ENCODE measurements around the gene ME3. TPM values are rescaled to one million over a fixed set of nuclear protein-coding genes. Genes with fewer than 3 reads are reported as not detected.

Gene ME3
- total RNA-seq, 1 donor from 2014 or later, result 4.1 TPM

DNA sequence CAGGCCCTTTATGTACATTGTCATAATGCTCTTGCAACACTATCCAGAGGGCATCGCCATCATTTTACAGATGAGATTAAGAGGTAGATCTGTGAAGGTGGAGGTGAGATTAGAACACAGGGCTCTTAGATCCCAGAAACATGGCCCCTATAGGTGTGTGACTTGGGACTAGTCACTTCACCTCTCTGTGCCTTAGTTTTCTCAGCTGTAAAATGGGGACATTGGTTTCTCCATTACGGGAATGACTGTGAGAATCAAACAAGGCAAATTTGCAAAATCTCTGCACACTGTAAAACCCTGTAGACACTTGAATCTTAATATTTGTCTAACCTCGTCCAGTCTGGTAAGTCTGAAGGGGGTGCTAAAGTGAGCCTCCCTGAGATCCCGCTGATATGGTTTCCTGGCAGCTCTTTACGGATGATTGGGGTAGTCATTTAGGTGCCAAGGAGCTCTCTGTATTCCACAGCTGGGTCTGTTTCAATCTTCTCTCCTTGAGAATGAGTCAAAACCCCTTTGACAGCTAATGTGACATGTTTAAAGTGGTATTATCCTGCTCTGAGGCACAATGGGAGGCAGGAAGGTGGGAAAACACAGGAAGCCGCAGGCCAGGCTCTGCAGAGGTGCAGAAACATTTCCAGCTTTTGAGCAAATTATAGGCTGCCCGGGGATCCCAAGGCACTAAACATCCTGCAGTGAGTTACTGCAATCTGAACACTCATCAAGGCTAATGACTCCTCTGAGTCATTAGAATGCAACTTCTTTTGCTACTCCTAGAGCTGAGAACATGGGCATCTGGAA lies 156.9 kb downstream of the ME3 start:
- no peak for DNase-seq (ENCODE audit: low spot score)
- no peaks in the 10 kb centered on the region for H3K36me3 Mint-ChIP-seq (ENCODE audit: low read depth)
- intact Hi-C loops (cut with micrococcal nuclease), result no loop called here
- no peak overlapping the region for H3K4me3 Mint-ChIP-seq (ENCODE audit: low read depth)
- peaks cover 15% of the 10 kb centered on the region for H3K4me1 Mint-ChIP-seq (ENCODE audit: low read depth)
- no peak overlapping the region for H3K27ac Mint-ChIP-seq
- H3K9me3 Mint-ChIP-seq, result no peaks in the 10 kb centered on the region
- H3K27me3 Mint-ChIP-seq (ENCODE audit: low read depth), result no peaks in the 10 kb centered on the region

DNA sequence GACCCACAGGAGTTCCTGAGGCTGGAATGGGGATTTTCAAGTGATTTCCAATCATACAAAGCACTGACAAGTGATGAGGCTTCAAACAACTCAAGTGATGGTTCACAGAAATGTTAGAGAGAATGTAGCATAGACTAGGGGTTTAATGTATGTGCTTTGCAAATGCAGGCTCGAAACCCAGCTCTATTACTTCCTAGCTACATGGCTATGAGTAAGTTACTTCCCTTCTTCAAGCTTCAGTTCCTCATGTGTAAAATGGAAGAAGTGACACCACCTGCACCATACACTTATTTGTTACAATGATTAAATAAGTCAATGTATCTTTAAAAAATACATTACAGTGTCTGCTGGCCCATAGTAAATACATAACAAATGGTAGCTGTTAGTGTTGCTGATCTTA lies 158.0 kb downstream of the ME3 start:
- intact Hi-C loops (cut with micrococcal nuclease), result no loop called here
- no peak for DNase-seq (ENCODE audit: low spot score)
- Mint-ChIP-seq H3K36me3 (ENCODE audit: low read depth) (no peaks in the 10 kb centered on the region), H3K4me3 (ENCODE audit: low read depth) (no peak overlapping the region), H3K4me1 (ENCODE audit: low read depth) (peaks cover 10% of the 10 kb centered on the region), H3K27ac (no peak overlapping the region), H3K27me3 (ENCODE audit: low read depth) (no peaks in the 10 kb centered on the region), H3K9me3 (no peaks in the 10 kb centered on the region)

DNA sequence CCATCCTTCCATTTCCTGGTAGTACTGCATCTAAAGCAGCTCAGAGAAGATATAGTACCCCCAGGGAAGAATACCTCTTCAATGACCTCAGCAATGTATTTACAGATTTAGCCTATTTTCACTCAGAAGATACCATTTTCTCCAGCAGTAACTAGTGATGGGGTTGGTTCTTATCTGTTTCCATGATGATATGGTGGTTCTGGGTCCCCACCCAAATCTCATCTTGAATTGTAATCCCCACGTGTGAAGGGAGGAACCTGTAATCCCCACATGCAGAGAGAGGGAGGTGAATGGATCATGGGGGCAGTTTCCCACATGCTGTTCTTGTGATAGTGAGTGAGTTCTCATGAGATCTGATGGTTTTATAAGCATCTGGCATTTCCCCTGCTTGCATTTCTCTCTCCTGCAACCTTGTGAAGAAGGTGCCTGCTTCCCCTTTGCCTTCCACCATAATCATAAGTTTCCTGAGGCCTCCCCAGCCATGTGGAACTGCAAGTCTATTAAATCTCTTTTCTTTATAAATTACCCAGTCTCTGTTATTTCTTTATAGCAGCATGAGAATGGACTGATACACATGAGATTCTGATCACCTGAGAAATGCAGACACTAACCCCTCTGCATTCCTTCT lies 158.6 kb downstream of the ME3 start:
- intact Hi-C loops (cut with micrococcal nuclease), result no loop called here
- Mint-ChIP-seq H3K36me3 (ENCODE audit: low read depth) (no peaks in the 10 kb centered on the region), H3K27ac (no peak overlapping the region), H3K4me3 (ENCODE audit: low read depth) (no peak overlapping the region), H3K27me3 (ENCODE audit: low read depth) (no peaks in the 10 kb centered on the region), H3K9me3 (no peaks in the 10 kb centered on the region), H3K4me1 (ENCODE audit: low read depth) (peaks cover 4% of the 10 kb centered on the region)
- no peak for DNase-seq (ENCODE audit: low spot score)

DNA sequence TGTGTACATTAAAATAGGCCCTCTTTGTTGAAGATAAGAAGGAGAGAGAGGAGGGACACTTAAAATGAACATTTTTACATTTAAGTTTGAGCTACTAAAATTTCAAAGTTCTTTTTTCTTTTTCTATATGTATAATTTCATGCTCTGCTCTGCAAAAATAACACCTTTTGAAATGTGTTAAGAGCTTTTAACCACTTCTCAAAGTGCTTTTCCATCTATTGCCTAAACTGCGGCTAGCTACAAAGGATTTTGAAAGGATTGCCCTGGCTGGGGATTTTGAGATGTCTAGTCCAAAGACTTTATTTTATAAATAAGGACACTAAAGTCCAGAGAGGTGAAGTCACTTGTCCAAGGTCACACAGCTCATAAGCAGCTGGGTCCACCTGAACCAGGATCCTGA lies 159.3 kb downstream of the ME3 start:
- Mint-ChIP-seq H3K27me3 (ENCODE audit: low read depth) (no peaks in the 10 kb centered on the region), H3K4me3 (ENCODE audit: low read depth) (no peak overlapping the region), H3K4me1 (ENCODE audit: low read depth) (no peaks in the 10 kb centered on the region), H3K36me3 (ENCODE audit: low read depth) (no peaks in the 10 kb centered on the region), H3K27ac (no peak overlapping the region), H3K9me3 (no peaks in the 10 kb centered on the region)
- DNase-seq (ENCODE audit: low spot score), result no peak
- intact Hi-C loops (cut with micrococcal nuclease), result no loop called here

DNA sequence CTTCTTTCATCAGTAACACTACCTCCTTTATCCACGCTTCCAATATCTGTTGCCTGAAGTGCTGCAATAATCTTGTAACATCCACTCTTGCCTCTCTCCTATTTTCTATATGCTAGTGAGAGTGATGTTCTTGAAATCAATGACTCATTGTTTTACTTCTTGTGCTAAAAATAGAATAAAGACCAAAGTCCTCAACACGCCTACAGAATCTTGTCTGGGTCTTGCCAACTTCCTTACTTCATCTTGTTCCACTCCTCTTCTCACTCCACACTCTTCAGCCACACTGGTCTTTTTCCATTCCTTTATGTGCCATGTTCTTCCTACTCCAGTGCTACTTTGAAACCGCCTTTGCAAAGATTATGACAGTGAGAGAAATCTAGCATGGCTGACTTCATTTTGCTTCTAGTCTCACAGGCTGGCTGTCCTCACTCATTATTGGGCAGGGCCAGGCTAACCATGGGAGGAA lies 161.3 kb downstream of the ME3 start:
- Mint-ChIP-seq H3K4me1 (ENCODE audit: low read depth) (no peaks in the 10 kb centered on the region), H3K4me3 (ENCODE audit: low read depth) (no peak overlapping the region), H3K27me3 (ENCODE audit: low read depth) (peaks cover under 1% of the 10 kb centered on the region), H3K9me3 (no peaks in the 10 kb centered on the region), H3K27ac (no peak overlapping the region), H3K36me3 (ENCODE audit: low read depth) (no peaks in the 10 kb centered on the region)
- intact Hi-C loops (cut with micrococcal nuclease), result loop anchor here (1.0 to 2.0 kb wide), 2 partner anchors 50 to 82 kb away; no protein-coding TSS in a partner anchor
- DNase-seq (ENCODE audit: low spot score), result no peak

DNA sequence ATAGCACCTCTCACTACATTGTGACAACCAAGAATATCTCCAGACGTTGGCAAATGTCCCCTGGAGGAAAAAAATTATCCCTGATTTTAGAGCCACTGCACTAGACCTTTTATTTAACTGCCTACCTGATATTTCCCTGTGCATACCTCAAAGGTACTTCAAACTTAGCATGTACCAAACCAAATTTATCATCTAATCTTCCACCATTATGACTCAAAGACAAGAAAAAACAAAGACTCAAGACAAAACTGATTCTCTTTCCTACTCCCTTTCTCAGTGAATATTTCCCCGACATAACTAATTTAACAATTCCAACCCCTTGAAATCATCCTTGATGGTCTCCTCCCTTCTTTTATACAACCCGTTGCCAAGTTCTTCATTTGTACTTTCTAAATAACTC lies 161.7 kb downstream of the ME3 start:
- DNase-seq (ENCODE audit: low spot score), result no peak
- H3K9me3 Mint-ChIP-seq, result no peaks in the 10 kb centered on the region
- H3K4me3 Mint-ChIP-seq (ENCODE audit: low read depth), result no peak overlapping the region
- no peak overlapping the region for H3K27ac Mint-ChIP-seq
- no peaks in the 10 kb centered on the region for H3K4me1 Mint-ChIP-seq (ENCODE audit: low read depth)
- peaks cover 5% of the 10 kb centered on the region for H3K27me3 Mint-ChIP-seq (ENCODE audit: low read depth)
- intact Hi-C loops (cut with micrococcal nuclease), result loop anchor here (1.0 to 2.0 kb wide), 2 partner anchors 50 to 83 kb away; no protein-coding TSS in a partner anchor
- H3K36me3 Mint-ChIP-seq (ENCODE audit: low read depth), result no peaks in the 10 kb centered on the region

DNA sequence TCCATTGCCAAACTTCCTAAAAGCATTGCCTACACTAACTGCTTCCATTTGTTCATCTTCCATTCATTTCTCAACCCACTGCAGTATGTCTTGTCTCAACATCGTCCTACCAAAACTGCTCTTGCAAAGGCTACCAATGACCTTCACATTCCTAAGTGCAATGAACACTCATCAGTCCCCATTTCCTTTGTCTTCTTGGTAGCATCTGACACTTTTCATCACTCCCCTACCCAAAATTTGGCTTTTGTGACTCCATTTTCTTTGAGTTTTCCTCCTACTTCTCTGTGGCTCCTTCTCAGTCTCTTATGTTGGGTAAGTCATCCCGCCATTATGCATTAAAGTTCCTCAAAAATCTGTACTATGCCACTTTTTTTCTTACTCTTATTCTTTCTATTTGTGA lies 162.3 kb downstream of the ME3 start:
- no peak overlapping the region for H3K4me3 Mint-ChIP-seq (ENCODE audit: low read depth)
- intact Hi-C loops (cut with micrococcal nuclease), result loop anchor here (2.0 kb wide), 1 partner anchor 49 kb away; no protein-coding TSS in a partner anchor
- H3K27me3 Mint-ChIP-seq (ENCODE audit: low read depth), result peaks cover 6% of the 10 kb centered on the region
- H3K36me3 Mint-ChIP-seq (ENCODE audit: low read depth), result no peaks in the 10 kb centered on the region
- DNase-seq (ENCODE audit: low spot score), result no peak
- no peak overlapping the region for H3K27ac Mint-ChIP-seq
- H3K4me1 Mint-ChIP-seq (ENCODE audit: low read depth), result no peaks in the 10 kb centered on the region
- H3K9me3 Mint-ChIP-seq, result no peaks in the 10 kb centered on the region

DNA sequence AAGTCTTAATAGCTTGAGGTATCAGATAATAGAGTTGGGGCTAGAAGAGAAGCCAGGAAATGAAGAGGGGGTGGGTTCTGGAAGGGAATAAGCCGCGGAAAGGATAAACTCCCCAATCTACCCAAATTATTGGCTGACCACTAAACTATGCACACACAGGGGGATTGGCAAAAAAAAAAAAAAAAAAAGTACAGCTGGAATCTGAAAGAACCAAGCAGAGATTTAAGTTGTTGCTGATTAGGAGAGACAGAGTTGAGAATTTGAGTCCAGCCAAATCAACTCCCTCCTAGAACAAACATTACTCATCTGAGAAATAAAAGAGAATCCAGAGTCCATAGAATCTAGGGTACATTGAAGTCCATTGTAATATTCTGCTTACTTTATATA lies 162.8 kb downstream of the ME3 start:
- Mint-ChIP-seq H3K36me3 (ENCODE audit: low read depth) (no peaks in the 10 kb centered on the region), H3K27ac (no peak overlapping the region), H3K27me3 (ENCODE audit: low read depth) (peaks cover 6% of the 10 kb centered on the region), H3K4me3 (ENCODE audit: low read depth) (no peak overlapping the region), H3K4me1 (ENCODE audit: low read depth) (no peaks in the 10 kb centered on the region), H3K9me3 (no peaks in the 10 kb centered on the region)
- DNase-seq (ENCODE audit: low spot score), result no peak
- intact Hi-C loops (cut with micrococcal nuclease), result loop anchor here (10.0 kb wide), 1 partner anchor 755 kb away; no protein-coding TSS in a partner anchor

DNA sequence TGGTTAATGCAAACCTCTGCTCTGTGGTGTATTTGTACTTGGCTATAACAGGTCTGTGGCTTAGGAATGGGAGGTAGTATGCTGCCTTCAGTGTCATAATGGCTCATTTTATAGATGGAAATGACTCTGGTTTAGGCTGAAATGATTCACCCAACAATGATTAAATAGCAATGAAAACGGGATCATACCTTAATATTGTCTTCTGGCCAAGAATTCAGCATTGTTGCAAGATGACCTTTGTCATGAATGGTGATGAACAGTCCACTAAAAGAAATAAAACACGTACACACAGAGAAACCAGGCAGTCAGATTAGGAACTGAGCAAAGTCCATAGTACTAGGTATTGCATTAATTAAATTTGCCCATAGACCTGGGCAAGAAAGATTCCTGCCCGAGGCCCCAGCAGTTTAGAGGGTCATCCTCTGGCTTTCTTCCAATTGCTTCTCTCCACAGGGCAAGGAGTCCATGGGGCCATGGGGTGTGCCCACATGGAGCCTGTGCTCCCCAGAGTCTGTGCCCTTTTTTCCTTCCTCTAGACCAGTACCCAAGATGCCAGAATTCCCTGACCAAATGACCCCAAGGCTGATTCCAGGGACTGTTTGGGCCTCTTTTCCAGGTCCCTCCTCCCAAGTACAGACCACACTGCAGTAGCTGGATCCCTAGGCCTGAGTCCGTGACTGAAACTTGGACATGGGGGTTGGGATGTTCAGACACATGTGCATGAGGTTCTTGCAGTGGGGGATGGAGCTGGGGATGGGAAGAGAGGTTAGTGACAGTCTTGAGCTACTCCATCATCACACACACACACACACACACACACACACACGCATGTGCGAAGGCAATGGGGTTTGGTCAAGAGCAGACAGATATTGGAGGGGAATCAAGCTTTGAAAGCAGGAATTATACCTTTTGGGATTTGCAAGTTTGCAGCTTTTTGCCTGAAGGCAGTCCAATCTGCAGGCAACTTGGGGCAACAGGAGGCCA lies 163.5 kb downstream of the ME3 start:
- Mint-ChIP-seq H3K36me3 (ENCODE audit: low read depth) (no peaks in the 10 kb centered on the region), H3K27ac (no peak overlapping the region), H3K27me3 (ENCODE audit: low read depth) (peaks cover 6% of the 10 kb centered on the region), H3K9me3 (no peaks in the 10 kb centered on the region), H3K4me3 (ENCODE audit: low read depth) (no peak overlapping the region), H3K4me1 (ENCODE audit: low read depth) (peaks cover 2% of the 10 kb centered on the region)
- intact Hi-C loops (cut with micrococcal nuclease), result loop anchor here (10.0 kb wide), 1 partner anchor 754 kb away; no protein-coding TSS in a partner anchor
- DNase-seq (ENCODE audit: low spot score), result no peak

DNA sequence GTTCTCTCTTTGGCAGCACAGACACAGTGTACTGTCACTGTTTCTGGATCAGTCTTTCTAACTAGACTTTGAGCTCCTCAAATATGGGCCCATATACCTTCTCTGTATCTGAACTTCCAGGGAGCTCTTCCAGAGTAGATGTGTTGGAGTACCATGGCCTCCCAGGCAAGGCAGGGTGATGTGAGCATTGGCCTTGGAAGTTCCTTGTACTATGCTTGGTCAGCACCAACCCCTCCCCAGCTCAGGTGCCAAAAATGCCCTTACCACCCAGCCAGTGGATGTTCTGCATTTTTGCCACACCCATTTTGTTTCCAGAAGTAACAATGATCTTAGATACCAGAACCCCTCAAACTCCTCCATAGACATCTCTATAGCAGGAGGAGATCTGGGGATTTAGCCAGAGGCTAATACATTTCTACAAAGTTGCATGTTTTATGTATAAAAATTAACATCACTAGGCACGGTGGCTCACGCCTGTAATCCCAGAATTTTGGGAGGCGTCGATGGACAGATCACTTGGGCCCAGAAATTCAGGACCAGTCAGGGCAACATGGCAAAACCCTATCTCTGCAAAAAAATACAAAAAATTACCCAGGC lies 165.1 kb downstream of the ME3 start:
- H3K9me3 Mint-ChIP-seq, result no peaks in the 10 kb centered on the region
- no peaks in the 10 kb centered on the region for H3K36me3 Mint-ChIP-seq (ENCODE audit: low read depth)
- H3K4me3 Mint-ChIP-seq (ENCODE audit: low read depth), result no peak overlapping the region
- peaks cover 7% of the 10 kb centered on the region for H3K4me1 Mint-ChIP-seq (ENCODE audit: low read depth)
- peaks cover 6% of the 10 kb centered on the region for H3K27me3 Mint-ChIP-seq (ENCODE audit: low read depth)
- no peak overlapping the region for H3K27ac Mint-ChIP-seq
- no peak for DNase-seq (ENCODE audit: low spot score)
- intact Hi-C loops (cut with micrococcal nuclease), result loop anchor here (10.0 kb wide), 1 partner anchor 753 kb away; no protein-coding TSS in a partner anchor

DNA sequence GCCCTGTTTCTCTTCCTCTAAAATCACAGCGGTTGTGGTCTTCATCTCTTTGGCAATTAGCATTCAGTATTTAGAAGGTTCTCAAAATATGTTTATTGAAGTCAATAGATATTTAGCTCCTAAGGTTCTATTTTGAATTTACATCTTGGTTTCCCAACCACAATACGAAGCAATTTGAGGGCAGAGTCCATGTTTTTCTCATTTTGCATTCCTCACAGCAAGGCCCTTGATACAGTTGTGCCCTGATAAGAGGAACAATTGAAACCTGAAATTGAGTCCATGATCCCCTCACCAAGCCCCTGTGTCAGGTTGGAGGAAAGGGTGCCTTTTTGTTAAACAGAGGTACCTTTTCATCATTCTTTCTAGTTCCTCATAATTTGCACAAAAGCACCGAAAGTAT lies 166.2 kb downstream of the ME3 start:
- peaks cover 6% of the 10 kb centered on the region for H3K27me3 Mint-ChIP-seq (ENCODE audit: low read depth)
- intact Hi-C loops (cut with micrococcal nuclease), result loop anchor here (10.0 kb wide), 1 partner anchor 751 kb away; no protein-coding TSS in a partner anchor
- H3K36me3 Mint-ChIP-seq (ENCODE audit: low read depth), result no peaks in the 10 kb centered on the region
- peaks cover 7% of the 10 kb centered on the region for H3K4me1 Mint-ChIP-seq (ENCODE audit: low read depth)
- H3K9me3 Mint-ChIP-seq, result no peaks in the 10 kb centered on the region
- H3K27ac Mint-ChIP-seq, result no peak overlapping the region
- DNase-seq (ENCODE audit: low spot score), result no peak
- H3K4me3 Mint-ChIP-seq (ENCODE audit: low read depth), result no peak overlapping the region

DNA sequence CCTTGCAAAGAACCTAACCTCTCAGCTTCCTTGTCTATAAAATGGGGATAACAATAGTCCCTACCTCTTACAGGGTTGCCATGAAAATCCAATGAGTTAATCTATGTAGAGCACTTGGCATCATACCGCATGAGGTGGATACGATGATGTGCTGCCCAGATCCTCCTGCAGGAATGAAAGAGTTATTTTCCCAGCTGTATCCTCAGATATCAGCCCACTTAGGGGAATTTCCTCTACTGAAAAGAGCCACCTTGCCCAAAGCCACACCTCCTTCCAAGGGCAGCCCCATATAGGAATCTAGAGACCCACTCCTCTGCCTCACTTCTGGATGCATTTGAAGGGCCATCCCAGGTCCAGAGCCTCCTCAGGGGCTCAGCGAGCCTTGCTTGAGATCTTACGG lies 169.3 kb downstream of the ME3 start:
- Mint-ChIP-seq H3K27me3 (ENCODE audit: low read depth) (peaks cover 10% of the 10 kb centered on the region), H3K27ac (no peak overlapping the region), H3K36me3 (ENCODE audit: low read depth) (no peaks in the 10 kb centered on the region), H3K4me1 (ENCODE audit: low read depth) (peaks cover 11% of the 10 kb centered on the region), H3K4me3 (ENCODE audit: low read depth) (no peak overlapping the region), H3K9me3 (no peaks in the 10 kb centered on the region)
- no peak for DNase-seq (ENCODE audit: low spot score)
- intact Hi-C loops (cut with micrococcal nuclease), result loop anchor here (5.0 to 10.0 kb wide), 3 partner anchors 239 to 1849 kb away; no protein-coding TSS in a partner anchor
